Mucosa of rectum (tissue), 2 donors: Measurements from ENCODE around the gene HSPB2.
A peak's percentile ranks its signal among the peaks of the same experiment; 100 is the strongest.

Source experiments
- H3K27ac ChIP-seq, 2 donors: one replicate each; pipeline ENCODE4 v1.7.0; 2013; ENCODE audit warnings: inconsistent platforms in 2 of 2, low read depth in 2 of 2, low read length in 2 of 2
- H3K27me3 ChIP-seq, 2 donors: one replicate each; pipeline ENCODE4 v1.7.0; 2013; ENCODE audit warnings: low read length in 2 of 2; ENCODE audit not compliant: control insufficient read depth in 2 of 2, insufficient read depth in 2 of 2
- H3K36me3 ChIP-seq, 2 donors: one replicate each; pipeline ENCODE4 v1.7.0; 2013; ENCODE audit warnings: low read length in 2 of 2; ENCODE audit not compliant: control insufficient read depth in 2 of 2, insufficient read depth in 2 of 2
- H3K4me1 ChIP-seq, 2 donors: one replicate each; pipeline ENCODE4 v1.7.0; 2013; ENCODE audit warnings: low read length in 2 of 2, mild to moderate bottlenecking in 1 of 2; ENCODE audit not compliant: control insufficient read depth in 2 of 2, insufficient read depth in 2 of 2
- H3K4me3 ChIP-seq, 2 donors: one replicate each; pipeline ENCODE4 v1.7.0; 2013; ENCODE audit warnings: low read length in 2 of 2
- H3K9ac ChIP-seq, 2 donors: one replicate each; pipeline ENCODE4 v1.7.0; 2013; ENCODE audit warnings: low read length in 2 of 2, low read depth in 1 of 2, mild to moderate bottlenecking in 1 of 2
- H3K9me3 ChIP-seq, 2 donors: one replicate each; pipeline ENCODE4 v1.7.0; 2013; ENCODE audit warnings: low read length in 2 of 2; ENCODE audit not compliant: control insufficient read depth in 2 of 2
- donor health status: healthy.
- donor health status: Normal muscosa, but diverticular disease.

HSPB2 gene

DNA sequence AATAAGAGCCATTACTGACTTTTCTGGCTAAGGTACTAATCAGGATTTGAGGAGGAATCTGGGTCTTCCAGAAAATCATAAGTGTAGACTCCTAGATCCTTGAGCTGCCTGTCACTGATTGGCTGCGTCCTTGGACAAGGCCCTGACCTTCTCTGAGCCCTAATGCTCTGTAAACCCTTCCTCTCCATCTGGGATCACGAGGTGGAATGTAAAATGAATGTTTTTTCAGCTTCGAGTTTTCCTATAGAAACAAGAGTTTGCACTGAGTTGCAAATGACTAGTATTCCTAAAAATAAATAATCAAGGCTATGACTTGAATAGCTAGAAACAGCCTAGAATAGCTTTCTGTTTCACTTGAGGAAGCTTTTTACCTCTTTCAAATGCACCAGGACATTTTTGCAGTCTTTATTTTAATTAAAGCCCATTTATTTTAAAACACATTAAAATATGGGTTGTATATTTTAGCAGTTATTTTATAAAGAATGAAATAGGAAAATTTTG lies 23.6 kb downstream of the HSPB2 start:
- H3K36me3 ChIP-seq = no peaks in the 10 kb centered on the region
- H3K27me3 ChIP-seq = no peaks in the 10 kb centered on the region
- H3K27ac ChIP-seq = peak overlapping the region; percentile 10 to 52
- peak overlapping the region; percentile 76 to 79 for H3K4me3 ChIP-seq
- H3K9ac ChIP-seq = peak overlapping the region in 1 of 2 donors; percentile 38
- H3K9me3 ChIP-seq = no peaks in the 10 kb centered on the region
- H3K4me1 ChIP-seq = peaks cover 2 to 15% of the 10 kb centered on the region in 2 donors

- Histone ChIP-seq H3K9me3 (no peaks in the 10 kb centered on the region), H3K9ac (peak overlapping the region; percentile 32 to 69), H3K4me1 (peaks cover 2 to 15% of the 10 kb centered on the region in 2 donors), H3K4me3 (peak overlapping the region; percentile 76 to 79), H3K27ac (peak overlapping the region in 1 of 2 donors; percentile 43), H3K36me3 (no peaks in the 10 kb centered on the region), H3K27me3 (no peaks in the 10 kb centered on the region)
These were observed 24.9 kb downstream of the HSPB2 start for GRCh38 chr11:111937461-111937769.

GRCh38 chr11:111937844-111938243 lies 25.3 kb downstream of the HSPB2 start:
- H3K4me1 ChIP-seq = peaks cover 2 to 15% of the 10 kb centered on the region in 2 donors
- H3K27ac ChIP-seq = no peak overlapping the region

GRCh38 chr11:111938687-111939160 lies 26.2 kb downstream of the HSPB2 start:
- peaks cover 2 to 15% of the 10 kb centered on the region in 2 donors for H3K4me1 ChIP-seq
- no peaks in the 10 kb centered on the region for H3K36me3 ChIP-seq
- H3K27me3 ChIP-seq = no peaks in the 10 kb centered on the region
- no peak overlapping the region for H3K9ac ChIP-seq
- H3K4me3 ChIP-seq = peak overlapping the region in 1 of 2 donors; percentile 46
- H3K9me3 ChIP-seq = no peaks in the 10 kb centered on the region
- H3K27ac ChIP-seq = peak overlapping the region in 1 of 2 donors; percentile 17

More at GRCh38 chr11:111937844-111938243, 25.3 kb downstream of the HSPB2 start:
- Histone ChIP-seq H3K4me3 (peak overlapping the region; percentile 76 to 79), H3K36me3 (no peaks in the 10 kb centered on the region), H3K27me3 (no peaks in the 10 kb centered on the region), H3K9me3 (no peaks in the 10 kb centered on the region), H3K9ac (no peak overlapping the region)

DNA sequence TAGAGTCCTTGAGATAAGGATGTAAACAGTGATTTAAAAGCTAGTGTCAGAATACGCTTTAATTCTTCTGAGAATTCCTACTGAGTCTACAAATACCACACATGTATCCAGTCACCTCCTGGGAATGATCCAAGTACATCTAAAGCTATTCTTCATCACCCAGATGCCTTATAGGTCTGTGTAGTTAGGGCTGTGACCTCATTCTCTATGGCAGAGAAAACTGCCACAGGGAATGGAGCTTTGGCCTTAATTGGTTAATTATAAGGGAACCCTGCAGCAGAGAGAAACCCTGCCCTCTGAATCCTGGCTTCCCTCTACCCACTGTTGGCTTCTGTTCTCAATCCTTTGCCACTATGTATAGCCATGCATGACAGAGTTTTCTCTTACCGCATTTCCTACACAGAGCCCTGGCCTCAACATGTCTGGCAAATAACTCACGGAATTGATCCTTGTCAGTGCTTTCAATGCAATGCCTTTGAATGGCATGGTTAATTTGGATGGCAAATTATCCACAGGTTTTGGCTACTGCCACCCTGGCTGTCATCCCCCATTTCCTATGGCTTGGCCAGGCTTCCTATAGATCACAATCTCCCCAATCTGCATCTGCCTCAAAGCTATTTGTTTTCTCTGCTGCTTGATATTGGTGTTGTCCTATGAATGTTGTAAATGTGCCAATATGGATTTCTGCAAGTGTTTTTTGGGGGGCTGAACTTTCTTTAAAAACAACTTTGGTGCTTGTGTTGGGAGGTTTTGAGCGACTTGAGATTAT lies 27.5 kb downstream of the HSPB2 start:
- Histone ChIP-seq H3K4me3 (no peak overlapping the region), H3K27ac (no peak overlapping the region), H3K4me1 (peaks cover 2 to 15% of the 10 kb centered on the region in 2 donors), H3K36me3 (no peaks in the 10 kb centered on the region), H3K9me3 (no peaks in the 10 kb centered on the region), H3K27me3 (no peaks in the 10 kb centered on the region), H3K9ac (no peak overlapping the region)

DNA sequence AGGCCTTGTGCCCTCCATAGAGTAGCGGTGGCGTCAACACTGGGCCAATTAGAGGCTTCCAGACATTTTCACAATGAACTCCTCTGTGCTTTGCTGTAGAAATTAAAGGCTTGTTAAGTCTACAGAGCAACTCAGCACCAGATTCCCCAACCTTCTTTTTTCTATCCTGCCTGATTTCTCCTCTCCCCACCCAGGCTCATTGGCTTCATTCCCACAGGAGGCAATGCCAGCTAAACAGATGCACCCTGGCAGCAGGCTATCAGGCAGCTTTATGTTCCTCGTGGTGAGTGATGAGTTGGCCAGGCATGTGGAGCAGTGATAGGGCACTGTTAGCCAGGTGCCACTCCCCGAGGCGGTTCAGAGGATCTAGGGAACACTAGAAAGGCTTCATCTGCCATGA lies 29.4 kb downstream of the HSPB2 start:
- H3K9me3 ChIP-seq = no peaks in the 10 kb centered on the region
- H3K4me3 ChIP-seq = no peak overlapping the region
- no peaks in the 10 kb centered on the region for H3K36me3 ChIP-seq
- H3K27ac ChIP-seq = no peak overlapping the region
- no peak overlapping the region for H3K9ac ChIP-seq
- H3K27me3 ChIP-seq = no peaks in the 10 kb centered on the region
- peaks cover 2 to 5% of the 10 kb centered on the region in 2 donors for H3K4me1 ChIP-seq

- Histone ChIP-seq H3K36me3 (no peaks in the 10 kb centered on the region), H3K9ac (no peak overlapping the region), H3K27me3 (no peaks in the 10 kb centered on the region), H3K27ac (no peak overlapping the region), H3K9me3 (no peaks in the 10 kb centered on the region), H3K4me3 (no peak overlapping the region), H3K4me1 (peaks cover 0 to 5% of the 10 kb centered on the region in 2 donors)
These were observed 30.3 kb downstream of the HSPB2 start for GRCh38 chr11:111942829-111943228.

DNA sequence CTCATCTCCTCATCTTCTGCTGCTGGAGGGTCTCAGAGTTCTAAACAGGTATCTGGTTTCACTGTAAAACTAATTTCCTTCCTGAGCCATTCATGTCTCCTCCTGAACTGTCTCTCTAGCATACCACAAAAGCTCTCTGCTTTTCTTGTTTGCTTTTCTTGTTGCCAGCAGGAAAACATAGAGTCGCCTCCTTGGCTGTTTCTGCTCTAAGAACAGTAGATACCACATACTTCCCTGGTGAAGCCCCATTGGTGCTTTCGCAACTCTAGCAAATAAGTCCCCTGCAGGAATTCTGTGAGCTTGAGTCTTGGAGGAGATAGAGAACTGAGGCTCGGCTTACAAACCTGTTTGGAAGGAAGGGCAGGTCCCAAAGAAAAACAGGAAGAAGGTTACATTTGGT lies 31.6 kb downstream of the HSPB2 start:
- H3K27me3 ChIP-seq = no peaks in the 10 kb centered on the region
- H3K36me3 ChIP-seq = no peaks in the 10 kb centered on the region
- no peak overlapping the region for H3K4me3 ChIP-seq
- H3K4me1 ChIP-seq = no peaks in the 10 kb centered on the region
- no peak overlapping the region for H3K27ac ChIP-seq
- H3K9ac ChIP-seq = no peak overlapping the region
- no peaks in the 10 kb centered on the region for H3K9me3 ChIP-seq

- no peaks in the 10 kb centered on the region for H3K36me3 ChIP-seq
- no peaks in the 10 kb centered on the region for H3K9me3 ChIP-seq
- H3K9ac ChIP-seq = no peak overlapping the region
- H3K27ac ChIP-seq = no peak overlapping the region
- H3K4me1 ChIP-seq = no peaks in the 10 kb centered on the region
- H3K4me3 ChIP-seq = no peak overlapping the region
- H3K27me3 ChIP-seq = no peaks in the 10 kb centered on the region
These were observed 32.1 kb downstream of the HSPB2 start for GRCh38 chr11:111944651-111945051.

DNA sequence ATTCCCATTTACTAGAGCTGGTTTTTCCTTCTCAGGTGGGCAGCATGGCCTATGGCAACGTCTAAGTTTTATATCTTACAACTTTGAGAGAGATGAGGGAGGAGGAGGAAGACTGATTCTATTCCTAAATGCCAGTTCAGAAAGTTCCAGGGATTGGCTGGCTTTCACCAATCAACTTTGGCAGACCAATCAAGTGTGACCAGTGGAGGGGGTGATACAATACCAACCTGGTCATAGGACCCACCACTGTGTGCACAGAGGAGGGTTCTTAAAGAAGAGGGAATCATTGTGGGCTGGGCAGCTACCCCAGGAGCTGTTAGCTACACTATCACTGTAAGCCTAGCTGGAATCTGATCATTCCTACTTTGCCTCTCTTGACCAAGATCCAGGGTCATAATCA lies 32.7 kb downstream of the HSPB2 start:
- Histone ChIP-seq H3K4me1 (no peaks in the 10 kb centered on the region), H3K27me3 (no peaks in the 10 kb centered on the region), H3K9me3 (no peaks in the 10 kb centered on the region), H3K4me3 (no peak overlapping the region), H3K27ac (peak overlapping the region in 1 of 2 donors; percentile 6), H3K9ac (no peak overlapping the region), H3K36me3 (no peaks in the 10 kb centered on the region)
